Central memory CD4-positive, alpha-beta T cell (primary cell): Measurements from ENCODE around the gene KRTAP5-5.
"Not testable (repeated sequence)": the region's sequence is repeated elsewhere in the genome, so short reads cannot be mapped to it uniquely, and the experiment has no call there.

ENCODE experiments used
- DNase-seq: peaks from one replicate; pipeline ENCODE4 v3.0.0; 2022

KRTAP5-5 gene

GRCh38 chr11:1643146-1643690 lies 13.6 kb downstream of the KRTAP5-5 start:
- DNase-seq = no peak

- DNase-seq = no peak
Observed at GRCh38 chr11:1644601-1645356, 15.2 kb downstream of the KRTAP5-5 start.

GRCh38 chr11:1645357-1645821 lies 15.8 kb downstream of the KRTAP5-5 start:
- no peak for DNase-seq

GRCh38 chr11:1646540-1646939 lies 17.0 kb downstream of the KRTAP5-5 start:
- DNase-seq = not testable (repeated sequence)

- DNase-seq = no peak
Observed at GRCh38 chr11:1647901-1648652, 18.5 kb downstream of the KRTAP5-5 start.

- DNase-seq = no peak
Observed at GRCh38 chr11:1648653-1649420, 19.3 kb downstream of the KRTAP5-5 start.

GRCh38 chr11:1650034-1650917 lies 20.7 kb downstream of the KRTAP5-5 start:
- DNase-seq = no peak

GRCh38 chr11:1650918-1651262 lies 21.3 kb downstream of the KRTAP5-5 start:
- DNase-seq = no peak

- no peak for DNase-seq
Observed at GRCh38 chr11:1651411-1651980, 21.9 kb downstream of the KRTAP5-5 start.

- no peak for DNase-seq
Observed at GRCh38 chr11:1652026-1652425, 22.5 kb downstream of the KRTAP5-5 start.

- no peak for DNase-seq
Observed at GRCh38 chr11:1652442-1652770, 22.8 kb downstream of the KRTAP5-5 start.

GRCh38 chr11:1652771-1653540 lies 23.4 kb downstream of the KRTAP5-5 start:
- DNase-seq = peak; percentile 66

GRCh38 chr11:1653541-1654387 lies 24.2 kb downstream of the KRTAP5-5 start:
- no peak for DNase-seq

- DNase-seq = no peak
Observed at GRCh38 chr11:1654388-1655167, 25.0 kb downstream of the KRTAP5-5 start.

GRCh38 chr11:1655168-1656060 lies 25.8 kb downstream of the KRTAP5-5 start:
- no peak for DNase-seq

GRCh38 chr11:1656061-1656441 lies 26.5 kb downstream of the KRTAP5-5 start:
- no peak for DNase-seq

GRCh38 chr11:1656670-1657069 lies 27.1 kb downstream of the KRTAP5-5 start:
- no peak for DNase-seq

GRCh38 chr11:1659506-1659905 lies 29.9 kb downstream of the KRTAP5-5 start:
- DNase-seq = no peak
